HG03103 (cell line): Measurements from ENCODE around the gene TEX19.

Experiments used
- ATAC-seq: cut with Tn5 transposase; IDR thresholded peaks from one replicate; pipeline ENCODE4 v1.9.1; 2021; ENCODE audit warnings: low read depth; ENCODE audit not compliant: unreplicated experiment

Gene TEX19

DNA sequence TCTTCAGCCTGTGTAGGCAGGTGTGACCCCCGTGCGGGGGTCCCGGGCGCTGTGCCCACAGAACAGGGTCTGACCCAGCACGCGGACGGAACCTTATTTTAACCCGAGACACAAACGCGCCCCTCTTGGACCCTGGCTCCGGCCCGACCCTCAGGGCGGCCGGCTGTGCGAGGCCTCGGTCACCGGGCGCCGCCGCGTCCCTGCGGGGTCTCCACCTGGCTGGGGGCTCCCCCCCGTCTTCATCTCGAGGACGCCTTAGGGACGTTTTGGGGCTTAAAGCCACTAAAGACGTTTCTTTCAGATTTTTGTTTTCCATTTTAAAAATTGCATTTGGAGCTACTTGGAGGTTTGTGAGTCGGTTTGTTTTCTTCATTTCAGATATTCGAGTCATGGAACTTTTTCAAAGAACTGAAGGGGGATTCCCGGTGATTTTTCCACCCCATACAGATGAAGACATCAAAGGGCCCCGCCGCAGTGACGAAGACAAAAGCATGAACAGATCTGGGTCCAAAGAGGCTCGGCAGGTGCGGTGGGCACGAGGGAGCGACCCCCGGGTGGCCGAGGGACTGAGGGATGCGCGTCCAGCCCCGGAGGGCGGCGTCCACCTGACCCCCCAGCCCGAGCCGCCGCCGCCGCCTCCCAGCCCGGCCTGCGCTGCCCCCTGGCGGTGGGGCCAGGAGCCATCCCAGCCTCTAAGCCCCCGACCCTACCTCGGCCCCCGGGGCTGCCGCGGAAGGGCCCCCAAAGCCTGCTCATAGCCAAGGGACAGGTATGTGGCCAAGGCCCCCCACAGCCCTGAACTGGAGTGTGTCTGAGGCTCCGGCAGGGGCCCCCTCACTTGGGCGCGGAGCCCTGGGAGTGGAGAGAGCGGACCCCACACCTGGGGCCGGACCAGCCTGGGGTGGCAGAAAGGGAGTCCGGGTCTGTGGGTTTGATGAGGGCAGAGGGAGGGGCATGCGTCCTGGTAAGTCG is 37.8 kb upstream of the TEX19 start:
- ATAC-seq: no peak

DNA sequence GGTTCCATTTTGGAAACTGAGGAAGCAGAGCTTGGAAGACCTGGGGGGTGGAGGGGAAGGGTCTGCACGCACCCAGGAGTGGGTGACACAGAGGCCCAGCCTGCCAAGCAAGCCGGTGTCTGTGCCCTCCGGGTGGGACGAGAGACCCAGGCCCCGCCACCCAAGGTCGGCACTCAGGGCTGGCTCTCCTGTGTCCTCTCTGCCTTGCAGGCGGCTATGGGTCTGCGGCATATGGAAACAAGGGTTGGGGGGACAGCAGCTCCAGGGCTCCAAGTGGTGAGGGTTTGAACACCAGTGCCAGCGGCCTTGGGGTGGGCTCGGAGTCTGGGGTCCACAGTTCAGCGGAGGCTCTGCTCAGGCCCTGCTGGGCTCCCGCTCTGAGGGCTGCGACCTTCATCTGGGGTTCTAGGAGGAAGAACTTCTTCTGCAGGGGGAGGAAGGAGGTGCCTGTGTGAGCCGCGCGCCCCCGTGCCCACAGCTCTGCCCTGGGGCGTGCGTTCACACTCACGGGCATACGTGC is 37.0 kb upstream of the TEX19 start:
- ATAC-seq: no peak

DNA sequence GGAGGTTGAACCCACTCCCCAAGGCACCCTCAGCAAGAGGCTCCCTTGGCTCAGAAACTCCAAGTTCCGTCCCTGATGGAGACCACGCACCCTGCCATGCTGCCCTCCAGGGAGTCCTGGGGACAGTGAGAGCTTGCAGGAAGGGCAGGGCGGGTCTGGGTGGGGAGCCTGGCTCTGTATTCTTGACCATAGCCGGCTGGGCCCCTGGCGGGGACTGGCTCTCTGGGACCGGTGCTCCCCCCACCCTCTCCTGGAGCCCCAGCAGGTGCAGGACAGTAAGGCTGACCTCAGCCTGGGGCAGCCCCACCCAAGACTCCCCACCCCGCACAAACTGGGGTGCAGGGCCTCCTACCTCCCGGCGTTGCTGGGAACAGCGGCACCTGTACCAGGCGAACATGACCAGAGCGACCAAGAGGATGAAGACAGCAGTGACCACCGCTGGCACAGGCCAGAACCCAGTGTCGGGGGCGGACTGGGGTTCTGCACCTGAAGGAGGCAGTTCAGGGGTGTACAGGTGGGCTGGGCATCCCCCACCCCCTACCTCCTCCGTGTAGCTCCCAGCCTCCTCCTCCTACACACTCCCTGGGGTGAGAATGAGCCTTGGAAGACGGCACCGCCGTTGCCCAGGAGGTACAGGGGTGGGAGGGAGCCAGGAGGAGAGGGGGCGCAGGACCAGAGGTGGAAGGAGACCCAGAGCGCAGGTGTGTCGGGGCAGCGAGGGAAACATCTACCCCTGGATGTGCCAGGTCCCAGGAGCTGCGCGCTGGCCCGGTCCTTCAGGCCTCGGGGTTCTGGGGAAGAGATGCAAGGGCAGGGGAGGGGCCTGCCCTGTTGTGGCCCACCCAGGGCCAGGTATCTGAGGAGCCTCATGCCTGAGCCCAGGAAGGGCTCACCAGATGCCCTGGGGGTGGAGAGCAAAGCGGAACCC is 36.3 kb upstream of the TEX19 start:
- ATAC-seq: no peak

DNA sequence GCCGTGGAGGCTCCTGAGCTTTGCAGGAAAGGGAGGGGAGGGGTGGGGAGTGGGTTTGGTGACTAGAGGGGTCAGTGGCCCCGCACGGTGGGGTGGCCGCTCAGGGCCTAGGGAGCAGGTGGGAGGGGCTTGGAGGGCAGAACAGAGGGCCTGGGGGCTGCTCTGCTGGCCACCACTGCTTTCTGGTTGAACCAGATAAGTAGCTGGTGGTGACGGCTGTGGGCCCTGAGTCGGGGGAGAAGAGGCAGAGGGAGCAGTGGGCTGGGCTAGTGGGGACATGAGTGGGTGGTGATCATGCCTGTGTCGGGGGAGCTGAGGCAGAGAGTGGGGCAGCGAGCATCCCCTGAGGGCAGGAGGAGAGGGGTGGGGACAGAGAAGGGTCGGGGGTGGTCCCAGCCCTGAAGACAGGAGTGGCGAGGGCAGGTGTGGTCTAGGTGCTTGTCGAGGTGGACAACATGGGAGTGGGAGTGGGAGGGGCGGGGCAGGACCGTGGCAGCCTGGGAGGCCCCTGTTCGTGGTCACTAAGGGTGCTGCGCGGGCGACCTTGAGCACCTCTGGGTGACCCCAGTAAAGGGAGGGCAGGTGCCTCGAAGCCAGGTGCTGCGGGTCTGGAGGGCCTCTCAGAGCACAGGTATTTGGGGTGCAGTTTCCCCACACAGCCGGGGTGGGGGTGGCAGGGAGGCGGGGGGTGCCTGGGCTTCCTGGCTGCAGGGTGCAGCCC is 35.4 kb upstream of the TEX19 start:
- no peak for ATAC-seq

DNA sequence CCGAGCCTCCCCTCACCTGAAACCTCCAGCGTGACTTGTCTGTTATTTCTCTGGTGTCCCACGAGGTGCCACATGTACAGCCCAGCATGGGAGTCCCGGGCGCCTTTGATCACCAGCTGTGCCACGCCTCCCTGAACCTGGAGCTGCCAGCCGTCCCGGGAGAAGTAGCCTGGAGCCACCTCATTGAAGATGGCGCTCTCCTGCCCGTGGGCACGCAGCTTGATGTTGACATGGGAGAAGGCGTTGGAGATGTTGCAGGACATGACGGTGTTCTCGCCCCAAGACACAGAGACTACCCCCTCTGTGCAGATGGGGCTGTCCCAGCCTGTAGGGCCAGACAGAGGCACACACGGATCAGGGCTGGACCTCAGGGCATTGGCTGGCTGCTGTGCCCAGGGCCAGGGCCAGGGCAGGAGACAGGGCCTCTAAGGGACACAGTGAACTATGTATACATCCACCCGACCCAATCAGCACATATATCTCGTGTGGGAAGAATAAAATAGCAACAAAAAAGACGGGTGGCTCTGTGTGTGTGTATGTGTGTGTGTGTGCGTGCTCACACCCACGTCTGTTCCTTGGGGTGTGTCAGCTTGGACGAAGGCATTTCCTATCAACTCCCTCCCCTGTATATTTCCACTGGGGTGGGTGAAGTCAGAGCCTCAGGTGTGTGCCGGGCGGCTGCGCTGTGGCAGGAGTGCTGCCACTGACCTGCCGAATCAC is 34.3 kb upstream of the TEX19 start:
- no peak for ATAC-seq

DNA sequence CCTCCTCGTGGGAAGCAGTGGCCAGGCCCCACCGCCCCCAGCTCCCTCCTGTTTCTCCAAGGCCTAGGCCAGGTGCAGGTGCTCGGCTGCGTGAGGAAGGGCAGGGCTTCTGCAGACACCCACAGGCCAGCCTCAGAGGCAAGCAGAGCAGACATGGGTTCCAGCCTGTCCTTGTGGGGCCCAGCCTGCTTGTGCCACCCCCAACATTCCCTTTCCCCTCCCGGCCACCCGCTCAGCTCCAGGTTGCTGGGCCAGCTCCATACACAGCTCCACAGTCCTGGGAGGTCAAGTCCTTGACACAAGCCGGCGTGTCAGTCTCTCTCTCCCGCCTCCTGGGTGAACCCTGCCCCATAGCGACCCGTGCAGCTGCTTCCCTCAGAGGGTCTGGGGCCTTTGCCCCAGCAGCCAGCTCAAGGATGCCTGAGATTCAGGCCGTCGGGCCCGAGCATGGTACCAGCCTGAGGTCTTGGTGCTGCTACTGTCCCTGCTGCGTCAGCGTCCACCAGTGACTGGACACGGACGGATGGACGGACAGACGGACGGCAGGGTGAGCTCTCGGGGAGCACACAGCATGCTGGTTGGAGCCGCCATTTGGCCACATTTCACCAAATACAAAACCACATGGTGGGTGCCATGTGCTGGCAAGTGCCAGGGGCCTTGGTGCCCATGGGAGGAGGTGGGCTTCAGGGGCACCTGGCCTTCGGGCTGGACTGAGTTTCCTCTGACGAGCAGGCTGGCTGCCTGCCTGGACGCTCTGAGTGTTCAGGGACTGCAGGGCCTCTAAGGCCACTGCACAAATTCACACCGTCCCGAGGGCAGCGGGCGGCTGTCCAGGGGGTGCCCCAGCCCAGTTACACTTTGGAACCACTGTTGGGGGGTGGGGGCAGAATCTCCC is 33.5 kb upstream of the TEX19 start:
- ATAC-seq: no peak

DNA sequence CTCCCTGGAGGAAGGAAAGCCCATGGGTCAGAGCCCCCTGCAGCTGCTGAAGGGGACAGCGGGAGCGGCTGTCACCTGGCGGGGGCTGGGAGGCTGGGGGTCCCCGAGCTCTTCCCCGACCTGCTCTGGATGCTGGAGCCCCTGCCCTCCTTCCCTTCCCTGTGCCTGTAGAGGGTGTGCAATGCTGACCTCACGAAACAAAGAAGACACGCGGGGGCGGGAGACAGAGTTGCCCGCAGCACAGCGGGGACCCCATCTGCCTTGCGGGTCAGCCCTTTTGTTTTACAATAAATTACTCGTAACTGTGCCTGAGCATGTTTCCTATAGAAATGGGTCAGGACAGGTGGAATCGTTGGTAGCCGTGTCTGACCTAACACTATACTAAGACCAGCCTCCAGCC is 31.8 kb upstream of the TEX19 start:
- ATAC-seq: no peak

DNA sequence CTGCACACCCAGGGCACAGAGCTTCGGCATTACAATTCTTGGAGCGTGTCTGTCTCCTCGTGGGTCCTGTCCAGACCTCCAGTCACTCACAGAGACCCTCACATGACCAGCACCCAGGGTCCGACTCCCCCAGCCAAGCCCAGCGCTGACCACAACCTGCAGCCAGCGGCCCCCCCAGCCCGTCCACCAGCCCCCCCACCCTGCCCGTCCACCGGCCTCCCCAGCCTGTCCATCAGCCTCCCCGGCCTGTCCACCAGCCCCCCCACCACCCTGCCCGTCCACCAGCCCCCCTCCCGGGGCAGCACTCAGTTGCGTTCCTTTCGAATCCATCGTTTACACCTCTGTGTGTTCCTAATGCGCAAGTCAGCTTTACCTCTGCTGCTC is 31.3 kb upstream of the TEX19 start:
- no peak for ATAC-seq

DNA sequence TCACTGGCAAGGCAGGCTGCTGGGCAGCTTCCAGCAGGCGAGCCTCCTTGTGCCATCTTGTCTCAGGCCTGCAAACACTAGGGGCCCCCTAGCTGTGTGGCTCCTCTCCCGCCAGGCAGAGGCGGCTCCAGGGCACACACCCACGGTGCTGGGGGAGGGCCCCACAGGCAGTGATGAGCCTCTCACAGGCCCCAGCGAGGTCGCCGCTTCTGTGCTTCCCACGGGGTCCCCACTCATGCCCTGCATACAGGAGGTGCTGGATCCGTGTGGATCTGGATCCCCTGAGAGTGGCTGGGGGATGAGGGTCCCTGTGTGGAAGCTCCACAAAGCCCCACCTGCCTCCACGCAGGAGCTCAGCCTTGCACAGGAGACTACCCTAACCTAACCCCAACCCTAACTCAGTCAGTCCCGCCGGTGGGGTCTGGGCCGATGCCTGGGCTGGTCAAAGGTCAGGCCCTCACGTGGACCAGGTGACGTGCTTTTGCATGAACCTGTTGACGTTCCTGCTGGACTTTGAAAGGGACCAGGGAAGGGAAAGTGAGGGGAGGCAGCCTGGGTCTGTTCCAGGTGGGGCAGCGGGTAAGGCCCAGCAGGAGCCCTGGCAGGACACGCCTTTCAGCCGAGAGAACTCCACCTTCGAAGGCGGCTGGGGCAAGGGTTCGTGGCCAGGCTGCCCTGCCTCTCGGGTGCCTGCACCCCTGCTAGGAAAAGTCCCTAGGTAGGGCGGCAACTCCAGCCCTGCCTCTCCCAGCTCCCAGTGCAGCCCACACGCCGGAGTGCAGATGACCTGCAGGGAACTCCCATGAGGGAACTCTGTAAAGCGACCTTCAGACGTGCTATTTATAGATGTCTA is 30.7 kb upstream of the TEX19 start:
- ATAC-seq: no peak

DNA sequence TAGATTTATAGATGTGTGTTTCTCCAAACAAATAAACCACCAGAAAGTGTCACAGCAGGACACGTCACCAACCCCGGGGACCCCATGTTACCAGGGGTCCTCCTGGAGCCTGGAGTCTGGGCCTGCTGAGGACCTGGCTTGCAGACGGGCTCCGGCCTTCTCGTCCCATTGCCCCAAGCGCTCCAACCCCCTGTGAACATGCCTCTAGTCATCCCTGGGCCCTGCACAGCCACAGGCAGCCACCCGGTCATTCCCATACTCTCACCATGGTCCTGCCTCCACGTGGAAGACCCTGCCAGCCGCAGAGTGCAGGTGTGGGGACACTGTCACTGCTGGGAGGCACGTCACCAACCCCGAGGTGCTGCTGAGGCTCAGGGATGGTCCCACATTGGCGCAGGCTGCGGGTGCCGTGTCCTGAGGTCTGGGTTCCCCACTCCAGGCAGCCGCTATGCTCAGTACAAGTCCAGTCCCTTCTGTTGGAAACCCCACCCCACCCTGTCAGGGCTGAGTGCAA is 30.0 kb upstream of the TEX19 start:
- ATAC-seq: no peak

DNA sequence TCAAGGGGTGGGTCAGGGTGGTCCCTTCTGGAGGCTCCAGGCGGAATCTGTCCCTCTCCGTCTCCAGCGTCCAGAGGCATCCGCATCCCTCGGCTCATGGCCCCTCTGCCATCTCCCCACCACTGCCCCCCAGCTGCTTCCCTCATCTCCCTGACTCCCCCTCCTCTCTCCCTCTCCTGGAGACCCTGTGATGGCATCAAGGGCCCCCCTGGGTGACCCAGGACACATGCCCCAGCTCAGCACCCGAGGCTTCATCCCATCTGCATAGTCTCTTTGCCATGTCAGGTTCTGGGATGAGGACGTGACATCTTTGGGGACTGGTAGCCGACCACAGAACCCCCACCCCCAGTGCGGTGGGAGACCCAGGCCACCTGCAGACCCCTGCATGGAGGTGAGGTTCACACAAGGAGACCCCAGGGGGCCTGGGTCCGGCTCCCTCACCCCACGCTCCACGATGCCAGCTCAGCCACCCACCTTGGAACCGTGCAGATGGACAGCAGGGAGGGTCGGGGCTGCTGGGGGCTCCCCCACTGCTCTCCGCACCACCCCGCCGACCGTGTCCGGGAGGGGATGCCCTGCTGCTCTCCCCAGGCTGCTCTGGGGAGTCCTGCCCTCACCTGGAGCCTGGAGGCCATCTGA is 29.2 kb upstream of the TEX19 start:
- ATAC-seq: no peak

DNA sequence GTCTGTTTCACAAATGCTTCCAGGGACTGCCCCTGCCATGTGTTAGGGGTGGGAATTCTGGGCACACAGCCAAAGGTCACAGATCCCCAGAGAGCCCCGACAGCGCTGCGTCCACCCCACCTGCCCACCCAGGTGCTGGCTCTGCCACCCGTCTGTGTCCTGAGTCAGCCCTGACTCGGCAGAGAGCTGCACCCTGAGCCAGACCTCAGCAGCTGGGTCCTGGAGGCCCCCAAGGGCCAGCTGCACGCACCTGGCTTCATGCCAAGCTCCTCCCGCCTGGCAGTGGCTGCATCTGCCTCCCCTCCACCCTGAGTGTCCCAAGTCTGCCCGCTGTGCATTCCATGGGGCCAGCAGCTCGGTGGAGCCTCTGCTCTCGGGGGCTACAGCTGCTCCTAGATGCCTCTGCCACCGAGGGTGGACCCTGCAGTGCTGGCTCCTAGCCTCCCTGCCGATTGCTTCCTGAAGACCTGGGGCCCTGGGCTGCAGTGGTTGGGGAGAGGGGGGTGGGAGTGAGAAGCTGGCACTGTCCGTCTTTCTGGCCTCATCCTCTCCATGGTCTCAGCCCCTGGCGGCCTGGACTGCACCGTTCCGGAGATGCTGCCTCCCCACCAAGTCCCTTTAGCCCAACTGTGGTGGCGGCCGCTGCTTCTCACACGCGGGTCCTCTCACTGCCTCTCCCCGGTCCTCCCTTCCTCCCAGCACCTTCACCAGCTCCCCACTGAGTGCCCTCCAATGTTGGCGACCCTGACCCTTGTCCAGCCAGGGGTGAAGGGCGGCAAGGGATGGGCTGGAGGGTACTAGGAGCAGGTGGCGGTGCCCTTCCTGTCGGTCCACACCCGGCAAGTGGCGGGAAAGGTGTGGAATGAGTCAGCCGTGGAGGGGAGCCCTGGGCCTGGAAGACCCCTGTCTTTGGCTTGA is 28.5 kb upstream of the TEX19 start:
- no peak for ATAC-seq

DNA sequence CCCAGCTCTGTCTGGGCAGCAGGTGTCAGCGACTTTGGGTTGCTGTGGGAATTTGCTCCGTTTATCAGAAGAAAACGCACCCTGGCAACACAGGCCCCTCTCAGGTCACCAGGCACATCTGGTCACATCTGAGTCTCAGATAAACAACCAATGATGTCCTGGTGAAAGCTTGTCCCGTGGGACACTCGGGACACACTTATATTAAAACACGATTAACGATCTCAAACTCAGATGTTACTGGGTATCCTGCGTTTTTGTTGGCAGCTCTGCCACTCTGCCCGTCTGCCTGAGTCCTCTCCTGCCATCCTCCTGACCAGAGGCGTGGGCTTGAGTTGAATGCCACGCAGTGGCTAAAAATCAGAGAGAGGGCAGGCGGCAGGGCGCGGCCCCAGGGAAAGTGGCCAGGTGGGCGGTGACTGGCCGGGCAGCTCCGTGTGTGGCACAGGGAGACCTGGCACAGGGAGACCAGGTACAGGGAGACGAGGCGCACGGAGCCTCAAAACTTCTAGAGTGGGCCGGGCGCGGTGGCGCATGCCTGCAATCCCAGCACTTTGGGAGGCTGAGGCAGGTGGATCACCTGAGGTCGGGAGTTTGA is 27.6 kb upstream of the TEX19 start:
- no peak for ATAC-seq

DNA sequence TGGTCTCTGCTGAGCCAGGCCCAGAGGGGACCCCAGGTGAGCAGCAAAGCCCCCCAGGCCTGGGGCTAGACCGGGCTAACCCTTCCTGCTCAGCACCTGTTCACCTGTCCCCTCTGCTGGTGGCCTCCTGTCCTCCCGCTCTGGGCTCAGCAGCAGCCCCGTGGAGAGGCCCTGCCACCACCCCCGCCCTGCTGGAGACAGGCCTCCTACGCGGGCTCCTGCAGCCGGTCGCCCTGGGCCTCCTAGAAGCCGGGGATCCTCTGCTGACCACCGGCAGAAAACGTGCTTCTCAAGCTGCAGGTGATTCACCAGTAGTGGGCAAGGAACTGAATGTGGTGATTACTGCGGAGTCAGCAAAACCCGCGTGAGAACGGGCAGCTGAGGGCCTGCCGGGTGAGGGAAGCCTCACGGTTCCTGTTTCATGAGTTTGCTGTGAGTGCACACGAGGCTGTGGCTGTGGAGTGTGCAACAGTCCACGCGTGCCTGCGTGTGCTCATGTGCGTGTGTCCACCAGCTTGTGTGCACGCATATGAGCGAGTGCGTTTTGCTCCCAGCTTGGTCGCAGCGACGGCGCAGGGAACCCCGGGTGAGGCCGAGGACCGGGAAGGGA is 26.3 kb upstream of the TEX19 start:
- ATAC-seq: no peak
